Natural killer cell treated with Interleukin-12 subunit alpha and Interleukin-12 subunit beta and Interleukin-15 and Interleukin-18, amount 100 ng/mL, for 72 hours (primary cell): ENCODE measurements around the gene OGFR. TPM values are rescaled to one million over a fixed set of nuclear protein-coding genes. Genes with fewer than 3 reads are reported as not detected.

Experiments used
- ATAC-seq, 2 donors: fragments of 150-1000 bp; cut with Tn5 transposase in 1 of 2; sonication (Bioruptor Pico), chemical (Tn5 transposase) in 1 of 2; 2 replicates each; pipeline ENCODE4 v1.10.0; 2021
- DNase-seq: peaks from one replicate; pipeline ENCODE4 v3.0.0; 2022; ENCODE audit warnings: low spot score
- H3K27ac Mint-ChIP-seq, 2 donors: 1 replicate in 1 of 2; 2 replicates in 1 of 2; pipeline ENCODE4 v1.8.0; 2022; ENCODE audit warnings: mixed read lengths in 2 of 2, mild to moderate bottlenecking in 1 of 2, moderate library complexity in 1 of 2
- H3K27me3 Mint-ChIP-seq, 2 donors: 1 replicate in 1 of 2; 2 replicates in 1 of 2; pipeline ENCODE4 v1.8.0; 2022; ENCODE audit warnings: mixed read lengths in 2 of 2
- H3K36me3 Mint-ChIP-seq: one replicate; pipeline ENCODE4 v1.8.0; 2022; ENCODE audit warnings: mixed read lengths
- H3K4me1 Mint-ChIP-seq, 2 donors: 1 replicate in 1 of 2; 2 replicates in 1 of 2; pipeline ENCODE4 v1.8.0; 2022; ENCODE audit warnings: low read depth in 2 of 2, mixed read lengths in 2 of 2, mild to moderate bottlenecking in 1 of 2
- H3K4me3 Mint-ChIP-seq: one replicate; pipeline ENCODE4 v1.8.0; 2022; ENCODE audit warnings: mixed read lengths
- H3K9me3 Mint-ChIP-seq: 2 replicates; pipeline ENCODE4 v1.8.0; 2022; ENCODE audit warnings: mixed read lengths
- total RNA-seq, 2 donors: library from RNA; stranded (reverse); gene quantifications; one replicate each; pipeline ENCODE4 v1.2.3, GENCODE V29; 2022

Gene OGFR
- total RNA-seq, 2 donors from 2014 or later = 75.9 to 88.7 TPM

DNA sequence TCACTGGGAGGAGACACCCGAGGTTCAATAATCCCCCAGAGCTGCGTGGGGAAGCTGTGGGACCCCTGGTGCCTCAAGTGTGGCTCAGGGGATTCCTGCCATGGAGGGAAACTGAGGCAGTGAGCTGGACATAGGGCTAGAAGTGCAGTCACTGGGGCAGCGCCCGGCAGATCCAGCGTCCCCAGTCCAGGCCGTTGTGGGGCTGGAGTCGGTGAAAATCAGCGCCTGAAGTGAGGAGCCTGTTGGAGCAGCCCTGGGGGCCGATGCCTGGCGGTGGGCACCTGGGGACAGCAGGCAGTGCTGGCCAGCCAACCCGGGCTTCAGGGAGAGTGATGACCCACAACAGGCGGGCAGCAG, 10.1 kb downstream of the OGFR start:
- Mint-ChIP-seq H3K4me3 (no peak overlapping the region), H3K4me1 (peaks cover 0 to 6% of the 10 kb centered on the region in 2 donors), H3K27ac (no peak overlapping the region), H3K36me3 (no peaks in the 10 kb centered on the region), H3K27me3 (peaks cover 0 to 2% of the 10 kb centered on the region in 2 donors), H3K9me3 (no peaks in the 10 kb centered on the region)
- ATAC-seq = no peak
- no peak for DNase-seq

DNA sequence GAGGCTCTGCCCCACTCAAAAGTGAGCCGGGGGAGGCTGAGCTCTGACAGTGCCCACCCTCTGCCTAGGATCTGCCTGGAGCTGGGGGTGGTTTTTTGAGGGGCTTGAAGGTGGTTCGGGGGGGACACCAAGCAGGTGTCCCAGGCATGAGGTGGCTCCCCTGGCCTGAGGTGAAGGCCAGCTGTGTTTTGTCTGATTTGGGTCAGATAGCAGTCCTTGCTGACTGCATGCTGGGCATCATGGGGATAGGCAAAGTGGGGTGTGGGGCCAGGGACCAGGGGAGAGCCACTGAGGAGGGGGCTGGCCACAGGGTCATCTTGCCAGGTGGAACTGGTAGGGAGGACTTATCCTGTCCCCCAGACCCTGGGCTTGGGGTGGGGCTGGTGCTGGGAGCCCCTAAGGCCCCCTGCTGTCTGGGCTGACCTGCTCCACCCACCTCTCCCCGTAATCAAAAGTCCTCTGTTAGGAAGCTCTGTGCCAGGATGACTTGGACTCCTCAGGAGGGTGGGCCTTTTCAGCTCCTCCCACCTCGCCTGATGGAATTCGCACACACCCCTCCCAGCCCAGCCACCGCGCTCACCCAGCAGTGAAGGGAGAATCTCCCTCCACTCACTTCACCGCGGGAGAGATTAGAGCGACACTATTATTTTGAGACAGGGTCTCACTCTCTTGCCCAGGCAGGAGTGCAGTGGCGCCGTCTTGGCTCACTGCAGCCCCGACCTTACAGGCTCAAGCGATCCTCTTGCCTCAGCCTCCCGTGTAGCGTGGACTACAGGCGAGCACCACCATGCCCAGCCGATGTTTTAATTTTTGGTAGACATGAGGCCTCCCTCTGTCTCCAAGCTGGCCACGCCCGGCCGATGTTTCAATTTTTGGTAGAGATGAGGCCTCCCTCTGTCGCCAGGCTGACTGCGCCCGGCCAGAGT, 10.7 kb downstream of the OGFR start:
- ATAC-seq = peak in 1 of 2 donors; percentile 3
- no peaks in the 10 kb centered on the region for H3K36me3 Mint-ChIP-seq
- no peak for DNase-seq
- no peak overlapping the region for H3K27ac Mint-ChIP-seq
- no peak overlapping the region for H3K4me3 Mint-ChIP-seq
- H3K4me1 Mint-ChIP-seq = peaks cover 0 to 6% of the 10 kb centered on the region in 2 donors
- peaks cover 0 to 2% of the 10 kb centered on the region in 2 donors for H3K27me3 Mint-ChIP-seq
- no peaks in the 10 kb centered on the region for H3K9me3 Mint-ChIP-seq

DNA sequence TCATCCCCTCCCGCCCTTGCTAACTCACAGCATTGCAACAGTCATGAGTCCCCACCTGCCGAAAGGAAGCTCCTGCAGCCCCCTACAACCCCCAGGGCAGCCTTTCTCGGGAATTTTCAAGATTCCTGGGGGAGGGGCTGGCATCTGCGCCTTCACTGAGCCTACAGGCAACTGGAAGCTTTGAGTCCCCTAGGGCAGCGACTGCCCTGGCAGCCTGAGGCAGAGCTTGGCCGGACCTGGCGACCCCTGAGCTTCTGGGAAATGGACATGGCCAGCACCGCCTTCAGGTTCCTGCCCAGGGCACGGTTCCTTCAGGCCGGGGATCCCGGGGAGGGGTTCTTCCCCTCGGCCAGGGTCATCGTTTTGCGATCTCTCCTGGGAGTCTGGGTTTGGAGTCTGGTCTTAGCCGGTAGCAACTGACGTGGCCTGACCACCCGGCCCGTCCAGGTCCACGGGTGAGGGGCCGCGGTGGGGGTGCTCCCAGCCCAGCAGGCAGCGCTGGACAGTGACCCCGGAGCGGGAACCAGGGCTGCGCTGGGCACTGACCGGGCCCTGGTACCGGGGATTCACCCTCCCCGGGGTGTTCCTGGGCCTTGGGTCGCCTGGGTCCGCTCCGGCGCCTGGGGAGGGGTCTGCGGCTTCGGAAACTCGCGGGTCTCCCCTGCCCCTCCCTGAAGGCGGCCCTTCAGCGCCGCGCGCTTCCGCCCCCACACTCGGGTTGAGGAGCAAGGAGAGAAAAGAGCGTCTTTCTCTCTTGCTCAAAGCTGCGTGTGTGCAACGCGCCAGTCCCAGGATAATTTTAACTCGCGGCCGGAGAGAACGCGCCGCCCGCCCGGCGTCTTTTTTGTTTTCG, 11.6 kb downstream of the OGFR start:
- Mint-ChIP-seq H3K4me1 (peaks cover 0 to 6% of the 10 kb centered on the region in 2 donors), H3K9me3 (no peaks in the 10 kb centered on the region), H3K27me3 (peaks cover 0 to 2% of the 10 kb centered on the region in 2 donors), H3K36me3 (no peaks in the 10 kb centered on the region), H3K27ac (no peak overlapping the region), H3K4me3 (no peak overlapping the region)
- DNase-seq = no peak
- ATAC-seq = no peak

DNA sequence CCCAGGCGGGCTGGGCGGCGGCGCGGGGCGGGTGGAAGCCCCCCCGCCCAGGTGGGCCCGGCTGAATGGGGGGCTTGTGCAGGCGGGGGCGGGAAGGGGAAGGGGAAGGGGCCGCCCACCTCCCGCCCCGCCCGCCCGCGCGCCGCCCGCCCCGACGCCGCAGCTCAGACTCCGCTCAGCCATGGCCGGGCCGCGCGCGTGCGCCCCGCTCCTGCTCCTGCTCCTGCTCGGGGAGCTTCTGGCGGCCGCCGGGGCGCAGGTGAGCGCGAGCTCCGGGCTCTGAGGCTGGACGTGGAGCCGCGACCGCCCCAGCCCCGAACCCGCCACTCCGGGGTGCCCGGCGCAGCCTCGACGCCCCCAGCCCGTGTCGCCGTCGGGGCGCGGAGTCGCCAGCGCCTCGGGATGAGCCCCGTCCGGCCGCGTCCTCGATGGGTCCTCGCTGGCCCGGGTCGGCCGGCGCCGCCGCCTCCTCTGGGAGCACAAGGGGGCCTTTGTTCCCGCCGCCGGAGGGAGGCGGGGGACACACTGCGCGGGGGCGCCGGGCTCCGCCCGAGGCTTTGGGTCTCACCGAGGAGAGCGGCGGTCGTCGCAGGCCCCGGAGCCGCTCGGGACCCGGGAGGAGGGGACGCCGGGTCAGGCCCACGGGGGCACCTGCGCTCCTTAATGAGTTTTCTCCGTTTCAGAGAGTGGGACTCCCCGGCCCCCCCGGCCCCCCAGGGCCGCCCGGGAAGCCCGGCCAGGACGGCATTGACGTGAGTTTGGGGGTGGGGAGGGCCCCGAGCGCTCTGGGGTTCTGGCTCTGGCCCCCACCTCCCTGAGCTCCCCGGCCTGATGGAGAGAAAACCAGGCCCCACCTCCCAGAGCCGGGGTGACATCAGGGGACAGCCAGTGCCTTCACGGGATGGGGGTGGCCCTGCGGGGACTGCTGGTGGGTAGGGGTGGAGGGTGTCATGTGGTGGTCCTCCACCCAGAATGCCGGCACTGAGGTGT, 12.5 kb downstream of the OGFR start, which contains the start of gene COL9A3:
COL9A3 (plus strand) TSS at position 167 of the 990 bp plus-strand sequence; CDS start at position 182, 15 bp downstream.
- Mint-ChIP-seq H3K36me3 (no peaks in the 10 kb centered on the region), H3K4me3 (no peak within 1 kb of the TSS), H3K4me1 (peaks cover 0 to 4% of the 10 kb centered on the region in 2 donors), H3K27me3 (peaks cover 0 to 2% of the 10 kb centered on the region in 2 donors), H3K9me3 (no peaks in the 10 kb centered on the region), H3K27ac (no peak within 1 kb of the TSS)
- ATAC-seq = no peak
- DNase-seq = no peak

DNA sequence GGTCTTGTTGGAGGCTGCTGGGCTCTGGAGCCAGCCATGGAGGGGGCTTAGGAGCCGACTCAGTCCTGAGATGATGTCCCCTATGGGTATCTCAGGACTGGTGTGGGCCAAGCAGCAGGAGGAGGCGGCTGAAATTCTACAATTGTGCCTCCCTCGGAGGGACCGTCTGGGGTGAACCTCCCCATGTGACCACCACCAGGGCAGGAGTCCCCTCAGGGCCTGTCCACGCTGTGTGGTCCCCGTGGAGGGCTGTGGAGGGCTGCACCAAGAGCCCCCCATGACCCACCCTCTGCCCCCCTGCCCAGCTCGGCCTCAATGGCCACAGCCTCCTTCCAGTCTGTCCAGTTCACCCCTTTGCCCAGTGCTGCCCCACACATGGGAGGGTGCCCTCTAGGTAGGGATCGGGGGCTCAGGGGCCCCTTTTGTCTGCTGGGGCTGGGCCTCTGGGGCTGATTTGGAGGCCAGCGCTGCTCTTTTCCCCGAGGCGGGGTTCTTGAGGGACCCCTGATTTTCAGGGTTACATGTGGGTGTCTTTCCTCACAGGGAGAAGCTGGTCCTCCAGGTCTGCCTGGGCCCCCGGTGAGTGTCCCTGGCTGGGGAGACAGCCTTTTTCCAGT, 13.4 kb downstream of the OGFR start:
- H3K9me3 Mint-ChIP-seq = no peaks in the 10 kb centered on the region
- H3K4me1 Mint-ChIP-seq = peaks cover 0 to 4% of the 10 kb centered on the region in 2 donors
- H3K27ac Mint-ChIP-seq = no peak overlapping the region
- ATAC-seq (no peak), DNase-seq (no peak)
- no peak overlapping the region for H3K4me3 Mint-ChIP-seq
- H3K36me3 Mint-ChIP-seq = no peaks in the 10 kb centered on the region
- peaks cover 0 to 2% of the 10 kb centered on the region in 2 donors for H3K27me3 Mint-ChIP-seq

DNA sequence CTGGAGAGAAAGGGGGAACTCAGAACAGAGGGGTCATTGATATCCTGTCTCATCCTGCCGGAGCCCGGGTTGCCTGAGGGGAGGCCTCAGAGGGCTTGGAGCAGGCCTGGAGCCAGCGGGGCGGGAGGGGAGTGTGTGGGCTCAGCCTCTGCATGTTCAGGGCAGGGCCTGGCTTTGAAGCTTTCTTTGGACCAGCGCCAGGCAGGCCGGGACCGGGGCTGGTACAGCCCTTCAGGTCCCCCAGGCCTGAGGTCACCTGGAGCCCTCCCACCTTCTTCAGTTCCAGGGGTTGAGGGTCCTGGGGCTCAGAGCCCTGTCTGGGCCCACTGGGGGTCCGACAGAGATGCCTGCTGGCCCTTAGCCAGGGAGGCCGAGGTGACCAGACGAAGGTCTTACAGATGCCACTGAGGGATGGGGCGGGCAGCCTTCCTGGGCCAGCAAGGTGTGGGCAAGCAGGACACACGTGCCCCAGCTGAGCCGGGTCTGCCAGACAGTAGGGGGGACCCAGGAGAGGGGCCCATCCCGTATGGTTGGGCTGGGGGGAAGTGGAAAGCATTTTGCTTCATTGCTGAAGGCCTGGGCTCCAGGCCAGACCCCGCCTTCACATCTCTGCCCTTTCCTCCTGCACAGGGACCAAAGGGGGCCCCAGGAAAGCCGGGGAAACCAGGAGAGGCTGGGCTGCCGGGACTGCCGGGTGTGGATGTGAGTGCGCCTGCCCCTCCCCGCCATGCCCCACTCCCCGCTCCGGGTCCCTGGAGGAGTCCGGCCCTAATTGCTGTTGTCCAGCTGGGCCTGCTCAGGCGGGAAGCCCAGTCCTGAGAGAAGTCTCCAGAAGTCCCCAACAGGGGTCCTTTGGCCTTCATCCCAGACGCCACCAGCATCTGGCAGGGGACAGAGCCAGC, 14.2 kb downstream of the OGFR start:
- ATAC-seq = no peak
- H3K9me3 Mint-ChIP-seq = no peaks in the 10 kb centered on the region
- H3K4me1 Mint-ChIP-seq = peaks cover 0 to 4% of the 10 kb centered on the region in 2 donors
- no peak for DNase-seq
- H3K4me3 Mint-ChIP-seq = no peak overlapping the region
- peaks cover 0 to 2% of the 10 kb centered on the region in 2 donors for H3K27me3 Mint-ChIP-seq
- no peaks in the 10 kb centered on the region for H3K36me3 Mint-ChIP-seq
- H3K27ac Mint-ChIP-seq = no peak overlapping the region

DNA sequence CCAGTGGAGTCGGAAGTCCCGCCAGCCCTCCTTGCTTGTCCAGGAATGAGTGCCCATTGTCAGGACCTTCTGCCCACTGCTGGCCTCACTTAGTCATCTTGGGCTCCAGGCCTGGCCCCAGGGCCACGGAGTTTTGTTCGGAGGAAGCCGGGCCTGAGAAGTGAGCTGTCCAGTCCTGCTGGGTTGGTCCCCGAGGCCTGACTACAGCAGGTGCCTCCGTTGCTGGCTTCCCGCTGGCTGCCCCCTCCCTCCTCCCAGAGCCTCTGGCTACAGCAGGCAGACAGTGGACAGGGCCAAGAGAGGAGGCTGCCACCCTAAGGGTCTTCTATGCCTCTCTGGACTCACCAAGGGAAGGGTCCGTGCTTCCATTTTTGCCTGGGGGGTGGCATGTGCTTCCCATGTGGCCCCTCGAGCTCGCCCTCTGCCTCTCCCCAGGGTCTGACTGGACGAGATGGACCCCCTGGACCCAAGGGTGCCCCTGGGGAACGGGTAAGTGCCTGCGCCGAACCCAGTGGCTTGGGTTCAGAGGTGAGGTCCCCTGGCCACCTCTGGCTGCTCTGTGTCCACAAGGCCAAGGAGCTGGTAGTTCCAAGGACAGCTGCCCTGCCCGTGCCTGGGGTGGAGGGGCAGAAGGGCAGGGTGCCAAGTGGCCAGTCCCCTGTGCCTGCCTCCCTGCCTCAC, 15.0 kb downstream of the OGFR start:
- no peak overlapping the region for H3K4me3 Mint-ChIP-seq
- peaks cover 0 to 2% of the 10 kb centered on the region in 2 donors for H3K27me3 Mint-ChIP-seq
- DNase-seq (no peak), ATAC-seq (no peak)
- no peaks in the 10 kb centered on the region for H3K9me3 Mint-ChIP-seq
- peaks cover 0 to 4% of the 10 kb centered on the region in 2 donors for H3K4me1 Mint-ChIP-seq
- no peaks in the 10 kb centered on the region for H3K36me3 Mint-ChIP-seq
- H3K27ac Mint-ChIP-seq = no peak overlapping the region

DNA sequence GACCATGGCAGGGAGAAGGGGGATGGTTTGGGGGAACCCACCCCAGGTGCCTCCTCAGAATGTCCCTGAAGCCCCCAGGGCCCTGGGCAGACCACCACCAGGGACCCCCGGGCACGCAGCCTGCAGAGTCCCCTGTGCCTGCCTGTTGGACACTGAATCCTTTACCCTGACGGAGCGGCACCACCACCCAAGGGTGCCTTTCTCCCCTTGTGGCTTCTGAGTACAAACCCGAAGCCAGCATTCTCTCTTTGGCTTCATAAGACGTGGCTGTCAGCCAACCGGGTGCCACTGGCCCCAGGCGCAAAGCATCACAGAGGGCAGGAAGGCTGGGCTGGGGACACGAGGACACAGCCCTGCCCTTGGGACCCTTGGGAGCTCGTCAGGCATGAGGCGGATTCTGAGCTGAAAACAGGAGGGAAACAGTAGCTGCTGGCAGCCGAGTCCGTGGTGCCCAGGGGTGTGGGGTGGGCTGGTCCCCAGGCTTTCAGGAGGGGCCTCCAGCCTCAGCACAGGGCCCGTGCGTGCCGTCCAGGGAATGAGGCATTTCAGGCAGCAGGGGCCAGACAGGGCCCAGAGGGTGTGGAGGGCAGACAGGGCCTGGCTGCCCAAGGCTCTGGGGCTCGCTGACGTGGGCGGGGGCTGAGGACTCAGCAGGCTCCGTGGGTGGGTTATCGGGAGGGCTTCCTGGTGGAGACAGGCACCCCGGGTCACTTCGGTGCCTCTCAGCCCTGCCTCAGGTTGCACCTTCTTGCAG, 15.8 kb downstream of the OGFR start:
- ATAC-seq (no peak), DNase-seq (no peak)
- peaks cover 0 to 3% of the 10 kb centered on the region in 2 donors for H3K4me1 Mint-ChIP-seq
- no peaks in the 10 kb centered on the region for H3K27me3 Mint-ChIP-seq
- H3K9me3 Mint-ChIP-seq = no peaks in the 10 kb centered on the region
- no peak overlapping the region for H3K27ac Mint-ChIP-seq
- H3K36me3 Mint-ChIP-seq = no peaks in the 10 kb centered on the region
- no peak overlapping the region for H3K4me3 Mint-ChIP-seq

DNA sequence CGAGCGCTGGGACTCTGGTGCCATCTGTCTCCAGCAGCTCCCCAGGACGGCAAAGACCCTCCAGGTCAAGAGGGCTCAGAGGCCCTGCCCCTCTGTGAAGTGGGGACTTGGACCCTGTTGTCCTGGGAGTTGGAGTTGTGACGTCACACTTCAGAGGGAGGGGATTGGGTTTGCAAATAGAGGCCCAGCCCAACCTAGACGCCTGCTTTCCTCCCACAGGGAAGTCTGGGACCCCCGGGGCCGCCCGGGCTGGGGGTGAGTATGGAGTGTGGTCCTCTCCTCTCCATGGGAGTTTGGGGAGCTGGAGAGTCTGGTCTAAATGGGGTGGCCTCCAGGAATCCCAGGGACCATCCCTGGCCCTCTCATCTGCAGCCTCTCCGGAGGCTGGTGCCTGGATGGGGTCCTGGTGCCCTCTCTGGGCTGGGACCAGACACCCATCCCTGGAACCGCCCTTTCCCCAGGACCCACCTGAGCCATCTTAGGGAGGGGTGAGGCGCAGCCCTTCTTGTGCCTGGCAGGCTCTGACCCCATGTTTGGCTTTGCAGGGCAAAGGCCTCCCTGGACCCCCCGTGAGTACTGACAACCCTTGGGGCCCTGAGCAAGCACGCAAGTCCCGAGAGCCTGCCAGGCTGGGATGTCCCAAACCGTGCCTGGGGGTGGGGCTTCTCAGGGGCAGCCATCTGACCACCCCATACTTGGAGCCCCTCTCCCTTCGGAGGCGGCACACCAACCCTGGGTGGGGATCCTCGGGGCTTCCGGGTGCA, 16.5 kb downstream of the OGFR start:
- H3K9me3 Mint-ChIP-seq = no peaks in the 10 kb centered on the region
- no peaks in the 10 kb centered on the region for H3K4me1 Mint-ChIP-seq
- H3K27ac Mint-ChIP-seq = no peak overlapping the region
- H3K27me3 Mint-ChIP-seq = no peaks in the 10 kb centered on the region
- H3K4me3 Mint-ChIP-seq = no peak overlapping the region
- no peaks in the 10 kb centered on the region for H3K36me3 Mint-ChIP-seq
- no peak for DNase-seq
- ATAC-seq = no peak

DNA sequence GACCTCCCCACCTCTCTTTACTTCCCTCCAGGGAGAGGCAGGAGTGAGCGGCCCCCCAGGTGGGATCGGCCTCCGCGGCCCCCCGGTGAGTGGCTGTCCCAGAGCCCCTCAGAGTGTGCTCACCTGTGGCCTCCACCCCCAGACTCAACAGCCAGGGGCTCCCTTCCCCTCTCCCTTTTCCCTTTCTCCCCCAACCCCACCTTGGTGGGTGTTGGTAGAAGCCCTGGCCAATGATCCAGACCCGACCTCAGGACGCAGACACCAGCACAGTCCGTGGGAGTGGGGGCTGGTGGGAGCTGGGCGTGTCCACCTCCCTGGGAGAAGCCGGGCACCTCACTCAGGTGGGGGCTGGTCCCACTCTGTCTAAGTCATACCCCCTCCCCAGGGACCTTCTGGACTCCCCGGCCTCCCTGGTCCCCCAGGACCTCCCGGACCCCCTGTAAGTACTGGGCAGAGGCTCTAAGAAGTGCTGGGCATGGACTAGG, 17.1 kb downstream of the OGFR start:
- Mint-ChIP-seq H3K9me3 (no peaks in the 10 kb centered on the region), H3K36me3 (no peaks in the 10 kb centered on the region), H3K27ac (no peak overlapping the region), H3K27me3 (no peaks in the 10 kb centered on the region), H3K4me3 (no peak overlapping the region), H3K4me1 (no peaks in the 10 kb centered on the region)
- DNase-seq (no peak), ATAC-seq (no peak)
